Liver (tissue), 9 donors: ENCODE results near the gene ATP10B. TPM values are rescaled to one million over a fixed set of nuclear protein-coding genes. Genes with fewer than 3 reads are reported as not detected.

Experiments
- DNase-seq: peaks from one replicate; pipeline ENCODE4 v3.0.0-alpha.2; 2017; ENCODE audit warnings: low spot score
- H3K27ac ChIP-seq, 2 donors: one replicate each; pipeline ENCODE4 v1.7.0; 2013; ENCODE audit warnings: inconsistent platforms in 2 of 2, low read length in 2 of 2, control low read depth in 1 of 2, low read depth in 1 of 2, mild to moderate bottlenecking in 1 of 2
- H3K27me3 ChIP-seq, 4 donors: one replicate each; pipeline versions ENCODE4 v1.6.1 to v1.7.0; 2013; ENCODE audit warnings: low read length in 3 of 4, inconsistent platforms in 1 of 4, mild to moderate bottlenecking in 1 of 4, moderate library complexity in 1 of 4; ENCODE audit not compliant: control insufficient read depth in 4 of 4, insufficient read depth in 4 of 4
- H3K36me3 ChIP-seq, 4 donors: one replicate each; pipeline versions ENCODE4 v1.6.1 to v1.7.0; 2013; ENCODE audit warnings: low read length in 3 of 4, mild to moderate bottlenecking in 3 of 4, low read depth in 1 of 4, moderate library complexity in 1 of 4; ENCODE audit not compliant: control insufficient read depth in 4 of 4, insufficient read depth in 3 of 4
- H3K4me1 ChIP-seq, 4 donors: one replicate each; pipeline versions ENCODE4 v1.6.1 to v1.7.0; 2013; ENCODE audit warnings: low read length in 3 of 4, mild to moderate bottlenecking in 3 of 4, moderate library complexity in 1 of 4; ENCODE audit not compliant: control insufficient read depth in 4 of 4, insufficient read depth in 4 of 4
- H3K4me3 ChIP-seq, 3 donors: one replicate each; pipeline versions ENCODE4 v1.6.1 to v1.7.0; 2013; ENCODE audit warnings: low read length in 3 of 3, control low read depth in 1 of 3, low read depth in 1 of 3, mild to moderate bottlenecking in 1 of 3
- H3K9ac ChIP-seq, 2 donors: one replicate each; pipeline ENCODE4 v1.7.0; 2013; ENCODE audit warnings: low read length in 2 of 2, mild to moderate bottlenecking in 2 of 2, moderate library complexity in 2 of 2, control low read depth in 1 of 2, low read depth in 1 of 2
- H3K9me3 ChIP-seq, 4 donors: one replicate each; pipeline versions ENCODE4 v1.6.1 to v1.7.0; 2013; ENCODE audit warnings: low read length in 3 of 4; ENCODE audit not compliant: control insufficient read depth in 4 of 4
- FOXA2 ChIP-seq: IDR thresholded peaks from 2 replicates; pipeline ENCODE4 v1.6.1; 2016; ENCODE audit warnings: antibody characterized with exemption
- HNF4A ChIP-seq, 2 donors: conservative IDR thresholded peaks; 2 replicates each; pipeline ENCODE4 v1.6.1; 2016; ENCODE audit warnings: antibody characterized with exemption in 2 of 2, mild to moderate bottlenecking in 2 of 2
- JUND ChIP-seq, 2 donors: IDR thresholded peaks; 2 replicates each; pipeline ENCODE4 v1.6.1; 2016; ENCODE audit warnings: antibody characterized with exemption in 2 of 2
- REST ChIP-seq: IDR thresholded peaks from 2 replicates; pipeline ENCODE4 v1.6.1; 2016; ENCODE audit warnings: antibody characterized with exemption, mild to moderate bottlenecking
- RXRA ChIP-seq, 2 donors: IDR thresholded peaks; 2 replicates each; pipeline ENCODE4 v1.6.1; 2017 to 2018; ENCODE audit warnings: antibody characterized with exemption in 2 of 2, mild to moderate bottlenecking in 1 of 2
- YY1 ChIP-seq: IDR thresholded peaks from 2 replicates; pipeline ENCODE4 v1.6.1; 2016; ENCODE audit warnings: antibody characterized with exemption, mild to moderate bottlenecking
- ZBTB33 ChIP-seq: IDR thresholded peaks from 2 replicates; pipeline ENCODE4 v1.6.1; 2016; ENCODE audit warnings: antibody characterized with exemption
- WGBS: extraction: QIAGEN DNeasy Blood & Tissue Kit; methylation state at CpG from one replicate; pipeline ENCODE4 v1.1.7; 2013; 5-methylcytosine and 5-hydroxymethylcytosine counted together
- polyA plus RNA-seq, 2 donors: library from polyadenylated mRNA; stranded (reverse) in 1 of 2; unstranded in 1 of 2; fragments of 200-250 nt in 1 of 2; fragments of >200 nt in 1 of 2; fragmentation: Nextera tagmentation in 1 of 2; extraction: Ambion mirVana in 1 of 2; gene quantifications; one replicate each; pipeline versions ENCODE4 v1.2.1 to v1.2.3, GENCODE V29; 2013 to 2015
- total RNA-seq, 2 donors: library from RNA; depleted of rRNA; stranded (reverse); fragments of >200 nt; gene quantifications; one replicate each; pipeline ENCODE4 v1.2.3, GENCODE V29; 2014
- TF ChIP-seq, protein P1 (sequence below): IDR thresholded peaks from 2 replicates; pipeline ENCODE4 v1.6.1; 2016; ENCODE audit warnings: antibody characterized with exemption
- TF ChIP-seq, protein P2 (sequence below): IDR thresholded peaks from 2 replicates; pipeline ENCODE4 v1.6.1; 2016; ENCODE audit warnings: antibody characterized with exemption
- donor health status: healthy.
- donor health status: healthy.
- donor health status: healthy.
- donor health status: healthy.
- donor health status: healthy.

ATP10B gene
- total and polyA plus RNA-seq, 4 donors = 0.05 to 0.67 (median 0.05) TPM; not detected in 1

DNA sequence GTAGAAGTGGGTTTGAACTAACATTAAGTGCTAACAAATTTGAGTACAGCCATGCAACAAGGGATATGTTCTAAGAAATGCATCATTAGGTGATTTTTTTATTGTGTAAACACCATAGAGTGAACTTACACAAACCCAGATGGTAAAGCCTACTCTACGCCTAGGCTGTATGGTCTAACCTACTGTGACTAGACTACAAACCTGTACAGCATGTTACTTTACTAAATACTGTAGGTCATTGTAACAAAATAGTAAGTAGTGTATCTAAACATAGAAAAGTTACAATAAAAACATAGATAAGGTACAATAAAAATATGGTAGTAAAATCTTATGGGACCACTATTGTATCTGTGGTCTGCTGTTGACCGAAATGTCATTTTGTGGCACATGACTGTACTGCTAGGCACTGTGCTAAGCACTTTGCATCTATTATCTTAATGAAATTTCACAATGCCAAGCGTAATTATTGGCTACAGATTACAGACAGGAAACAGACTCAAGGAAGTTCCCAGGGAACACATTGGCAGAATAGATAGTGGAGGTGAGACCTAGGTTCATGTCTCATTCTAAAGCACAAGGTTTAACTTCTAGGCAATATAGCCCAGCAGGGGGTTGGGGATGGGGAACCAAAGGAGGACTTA lies 62.7 kb downstream of the ATP10B start:
- 75% methylated on average over 3 of the region's 3 CpGs for WGBS
- DNase-seq = no peak
- H3K27ac ChIP-seq = no peak overlapping the region
- H3K4me1 ChIP-seq = no peaks in the 10 kb centered on the region
- TF ChIP-seq ZBTB33 = no peak
- TF ChIP-seq REST = no peak
- TF ChIP-seq, protein P1, sequence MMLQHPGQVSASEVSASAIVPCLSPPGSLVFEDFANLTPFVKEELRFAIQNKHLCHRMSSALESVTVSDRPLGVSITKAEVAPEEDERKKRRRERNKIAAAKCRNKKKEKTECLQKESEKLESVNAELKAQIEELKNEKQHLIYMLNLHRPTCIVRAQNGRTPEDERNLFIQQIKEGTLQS = no peak
- TF ChIP-seq FOXA2 = no peak
- no peak for TF ChIP-seq YY1
- H3K36me3 ChIP-seq = no peaks in the 10 kb centered on the region
- H3K9me3 ChIP-seq = no peaks in the 10 kb centered on the region
- no peak overlapping the region for H3K4me3 ChIP-seq
- H3K27me3 ChIP-seq = no peaks in the 10 kb centered on the region
- no peak overlapping the region for H3K9ac ChIP-seq

DNA sequence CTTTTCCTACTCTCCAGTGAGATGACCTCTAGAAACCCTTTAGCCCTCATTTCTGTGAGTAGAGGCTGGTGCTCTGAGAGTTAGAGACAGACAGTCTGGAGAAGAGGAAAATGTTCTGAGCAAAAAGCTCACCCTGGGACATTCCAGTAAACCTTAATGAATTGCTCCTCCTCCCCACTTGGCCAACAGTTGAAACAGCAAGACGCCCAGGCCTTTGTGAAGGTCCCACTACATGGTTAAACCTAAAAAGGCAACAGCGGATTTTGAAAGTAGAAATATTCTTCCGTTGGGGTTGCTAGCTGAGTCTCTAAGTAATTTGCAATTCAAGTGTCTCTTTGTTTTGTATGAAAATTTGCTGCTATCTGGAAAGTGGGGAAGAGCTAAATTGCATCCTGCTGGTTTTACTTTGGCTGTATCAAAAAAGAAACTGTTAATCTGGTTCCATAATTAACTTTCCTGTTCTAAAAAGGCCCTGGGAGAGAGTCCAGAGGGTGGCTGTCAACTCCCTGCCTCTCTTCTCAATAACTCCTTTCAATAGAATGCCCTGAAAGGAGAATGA lies 63.8 kb downstream of the ATP10B start:
- DNase-seq = no peak
- no peaks in the 10 kb centered on the region for H3K9me3 ChIP-seq
- WGBS = 48% methylated on average over 3 of the region's 3 CpGs
- H3K27ac ChIP-seq = no peak overlapping the region
- no peaks in the 10 kb centered on the region for H3K4me1 ChIP-seq
- TF ChIP-seq ZBTB33 = no peak
- TF ChIP-seq FOXA2 = no peak
- TF ChIP-seq, protein P1 = no peak
- no peak for TF ChIP-seq JUND (IDR thresholded peaks at IDR 0.05)
- TF ChIP-seq RXRA (IDR thresholded peaks at IDR 0.05) = no peak
- no peak for TF ChIP-seq REST
- TF ChIP-seq HNF4A (conservative IDR thresholded peaks at IDR 0.05) = no peak
- TF ChIP-seq, protein P2, sequence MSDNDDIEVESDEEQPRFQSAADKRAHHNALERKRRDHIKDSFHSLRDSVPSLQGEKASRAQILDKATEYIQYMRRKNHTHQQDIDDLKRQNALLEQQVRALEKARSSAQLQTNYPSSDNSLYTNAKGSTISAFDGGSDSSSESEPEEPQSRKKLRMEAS = no peak
- no peak for TF ChIP-seq YY1
- no peaks in the 10 kb centered on the region for H3K27me3 ChIP-seq
- no peaks in the 10 kb centered on the region for H3K36me3 ChIP-seq
- no peak overlapping the region for H3K4me3 ChIP-seq
- no peak overlapping the region for H3K9ac ChIP-seq
